Lower lobe of right lung (tissue), 2 donors: ENCODE measurements around the gene MDM2. TPM values are rescaled to one million over a fixed set of nuclear protein-coding genes. Genes with fewer than 3 reads are reported as not detected.

ENCODE experiments used
- ATAC-seq, 2 donors: fragments of 200-7000 bp; cut with Tn5 transposase; one replicate each; pipeline ENCODE4 v1.9.1; 2020 to 2022; ENCODE audit warnings: mild to moderate bottlenecking in 2 of 2, moderate library complexity in 2 of 2
- DNase-seq: peaks from one replicate; pipeline ENCODE4 v3.0.0-alpha.2; 2020
- H3K27ac ChIP-seq: fragments of 200-600 bp; one replicate; pipeline ENCODE4 v1.8.0; 2022
- H3K27me3 ChIP-seq: fragments of 200-600 bp; one replicate; pipeline ENCODE4 v1.8.0; 2022; ENCODE audit warnings: low read depth
- H3K36me3 ChIP-seq: fragments of 200-600 bp; one replicate; pipeline ENCODE4 v1.8.0; 2022; ENCODE audit warnings: mild to moderate bottlenecking
- H3K4me1 ChIP-seq: fragments of 200-600 bp; one replicate; pipeline ENCODE4 v1.8.0; 2022
- H3K4me3 ChIP-seq: fragments of 200-600 bp; one replicate; pipeline ENCODE4 v1.8.0; 2022; ENCODE audit warnings: mild to moderate bottlenecking
- H3K9me3 ChIP-seq: fragments of 200-600 bp; one replicate; pipeline ENCODE4 v1.8.0; 2022
- CTCF ChIP-seq: fragments of 200-600 bp; IDR thresholded peaks from one replicate; pipeline ENCODE4 v1.8.0; 2022; ENCODE audit warnings: antibody characterized with exemption, mild to moderate bottlenecking
- intact Hi-C: fragments of 100-400 bp; cut with DNase I; formaldehyde crosslinking; loops from one replicate; pipeline ENCODE4 v1.11.0; 2022
- total RNA-seq: library from RNA; stranded (reverse); fragmentation: NEBNext Ultra II Directional; extraction: Animal tissue kit (Norgen Biotek cat#: 25700); gene quantifications from one replicate; pipeline ENCODE4 v1.2.1, GENCODE V29; 2021
- donor health status: DM: no; HTN: yes; CAD: no; lungs with severe emphysema.

The MDM2 gene
- total RNA-seq, 1 donor from 2014 or later, result 136 TPM

GRCh38 chr12:68873316-68873715 is 65.3 kb downstream of the MDM2 start:
- peaks cover 52% of the 10 kb centered on the region for H3K36me3 ChIP-seq
- no peaks in the 10 kb centered on the region for H3K9me3 ChIP-seq
- no peak for ATAC-seq
- intact Hi-C loops, result no loop called here
- TF ChIP-seq CTCF, result no peak
- H3K4me1 ChIP-seq, result no peaks in the 10 kb centered on the region
- DNase-seq, result no peak
- no peaks in the 10 kb centered on the region for H3K27me3 ChIP-seq
- no peak overlapping the region for H3K4me3 ChIP-seq
- no peak overlapping the region for H3K27ac ChIP-seq

GRCh38 chr12:68876461-68876860 is 68.5 kb downstream of the MDM2 start:
- no peaks in the 10 kb centered on the region for H3K27me3 ChIP-seq
- no peak overlapping the region for H3K4me3 ChIP-seq
- H3K4me1 ChIP-seq, result no peaks in the 10 kb centered on the region
- H3K9me3 ChIP-seq, result no peaks in the 10 kb centered on the region
- H3K36me3 ChIP-seq, result peaks cover 34% of the 10 kb centered on the region
- intact Hi-C loops, result no loop called here
- no peak for TF ChIP-seq CTCF
- DNase-seq, result no peak
- ATAC-seq, result no peak
- H3K27ac ChIP-seq, result no peak overlapping the region

GRCh38 chr12:68877583-68877982 is 69.6 kb downstream of the MDM2 start:
- Histone ChIP-seq H3K4me3 (no peak overlapping the region), H3K9me3 (no peaks in the 10 kb centered on the region), H3K4me1 (no peaks in the 10 kb centered on the region), H3K27me3 (no peaks in the 10 kb centered on the region), H3K27ac (no peak overlapping the region), H3K36me3 (peaks cover 32% of the 10 kb centered on the region)
- DNase-seq (no peak), ATAC-seq (no peak)
- intact Hi-C loops, result no loop called here
- no peak for TF ChIP-seq CTCF

- no peak for TF ChIP-seq CTCF
- Histone ChIP-seq H3K27ac (no peak overlapping the region), H3K4me1 (no peaks in the 10 kb centered on the region), H3K9me3 (no peaks in the 10 kb centered on the region), H3K27me3 (no peaks in the 10 kb centered on the region), H3K4me3 (no peak overlapping the region), H3K36me3 (peaks cover 35% of the 10 kb centered on the region)
- DNase-seq, result no peak
- intact Hi-C loops, result no loop called here
- ATAC-seq, result no peak
Observed at GRCh38 chr12:68878283-68878682, 70.3 kb downstream of the MDM2 start.

GRCh38 chr12:68878846-68879245 is 70.9 kb downstream of the MDM2 start:
- Histone ChIP-seq H3K27me3 (no peaks in the 10 kb centered on the region), H3K36me3 (peaks cover 35% of the 10 kb centered on the region), H3K27ac (no peak overlapping the region), H3K4me1 (no peaks in the 10 kb centered on the region), H3K9me3 (no peaks in the 10 kb centered on the region), H3K4me3 (no peak overlapping the region)
- intact Hi-C loops, result no loop called here
- no peak for DNase-seq
- TF ChIP-seq CTCF, result no peak
- no peak for ATAC-seq
